OCI-LY1 (cell line): Measurements from ENCODE around the gene ICA1.

ENCODE experiments used
- H2AFZ ChIP-seq: fragments of 200-600 bp; sonication (generic), shearing (Covaris generic); 2 replicates; pipeline ENCODE4 v1.6.0; 2014; ENCODE audit warnings: antibody characterized with exemption, mild to moderate bottlenecking, low read length
- H3F3A ChIP-seq: fragments of 200-600 bp; sonication (generic), shearing (Covaris generic); 2 replicates; pipeline ENCODE4 v1.6.0; 2014; ENCODE audit warnings: mild to moderate bottlenecking, antibody characterized with exemption, low read length, moderate library complexity; ENCODE audit not compliant: insufficient read depth
- H3K27ac ChIP-seq: fragments of 200-600 bp; sonication (generic); 2 replicates; pipeline ENCODE4 v1.5.1; 2014; ENCODE audit warnings: low read length, mixed run types, mild to moderate bottlenecking, low read depth; ENCODE audit not compliant: poor library complexity, severe bottlenecking
- H3K27me3 ChIP-seq: fragments of 200-600 bp; sonication (generic); 2 replicates; pipeline ENCODE4 v1.6.0; 2014; ENCODE audit warnings: antibody characterized with exemption, mild to moderate bottlenecking, low read length, moderate library complexity; ENCODE audit not compliant: insufficient read depth
- H3K36me3 ChIP-seq: fragments of 200-600 bp; sonication (generic); 2 replicates; pipeline ENCODE4 v1.6.1; 2014; ENCODE audit warnings: mild to moderate bottlenecking, antibody characterized with exemption, low read length, moderate library complexity, mixed read lengths; ENCODE audit not compliant: insufficient read depth
- H3K4me1 ChIP-seq: fragments of 200-600 bp; sonication (generic); 2 replicates; pipeline ENCODE4 v1.5.1; 2014; ENCODE audit warnings: mild to moderate bottlenecking, low read length, moderate library complexity; ENCODE audit not compliant: insufficient read depth, severe bottlenecking
- H3K4me2 ChIP-seq: fragments of 200-600 bp; sonication (generic), shearing (Covaris generic); 2 replicates; pipeline ENCODE4 v1.6.1; 2014; ENCODE audit warnings: low read length
- H3K4me3 ChIP-seq: fragments of 200-600 bp; sonication (generic); 2 replicates; pipeline ENCODE4 v1.5.1; 2014; ENCODE audit warnings: low read length, low read depth, mild to moderate bottlenecking, mixed read lengths; ENCODE audit not compliant: poor library complexity, severe bottlenecking
- H3K79me2 ChIP-seq: fragments of 200-600 bp; shearing (Covaris generic); 2 replicates; pipeline ENCODE4 v1.6.1; 2016; ENCODE audit warnings: mixed run types, low read length, mixed read lengths; ENCODE audit not compliant: insufficient read depth
- H3K9ac ChIP-seq: fragments of 200-600 bp; sonication (generic), shearing (Covaris generic); 2 replicates; pipeline ENCODE4 v1.6.1; 2014; ENCODE audit warnings: mild to moderate bottlenecking, low read length, mixed read lengths
- H3K9me2 ChIP-seq: fragments of 200-600 bp; sonication (generic), shearing (Covaris generic); 2 replicates; pipeline ENCODE4 v1.6.1; 2014; ENCODE audit warnings: low read depth, mild to moderate bottlenecking, low read length, mixed read lengths
- H3K9me3 ChIP-seq: fragments of 200-600 bp; shearing (Covaris generic); 2 replicates; pipeline ENCODE4 v1.6.1; 2014; ENCODE audit warnings: low read length, mixed read lengths
- H4K20me1 ChIP-seq: fragments of 200-600 bp; sonication (generic), shearing (Covaris generic); 2 replicates; pipeline ENCODE4 v1.6.0; 2016; ENCODE audit warnings: mild to moderate bottlenecking, low read length; ENCODE audit not compliant: insufficient read depth
- CTCF ChIP-seq: fragments of 200-600 bp; sonication (generic), shearing (Covaris generic); IDR thresholded peaks from 2 replicates; pipeline ENCODE4 v1.5.1; 2017; ENCODE audit warnings: mild to moderate bottlenecking, antibody characterized with exemption, low read length, moderate library complexity, mixed read lengths
- EZH2 ChIP-seq: fragments of 200-600 bp; sonication (generic), shearing (Covaris generic); IDR thresholded peaks from 2 replicates; pipeline ENCODE4 v1.8.0; 2017; ENCODE audit warnings: borderline replicate concordance, mixed run types, mild to moderate bottlenecking, antibody characterized with exemption, low read length, moderate library complexity, mixed read lengths

Gene ICA1

GRCh38 chr7:8251195-8251594 is 10.8 kb downstream of the ICA1 start:
- H3K79me2 ChIP-seq = no peaks in the 10 kb centered on the region
- H2AFZ ChIP-seq = no peak overlapping the region
- no peaks in the 10 kb centered on the region for H3F3A ChIP-seq
- no peaks in the 10 kb centered on the region for H3K4me1 ChIP-seq
- no peak overlapping the region for H3K27ac ChIP-seq
- H3K27me3 ChIP-seq = no peaks in the 10 kb centered on the region
- H3K4me2 ChIP-seq = no peak overlapping the region
- TF ChIP-seq EZH2 (no peak), CTCF (no peak)
- H3K9ac ChIP-seq = no peak overlapping the region
- H3K36me3 ChIP-seq = no peaks in the 10 kb centered on the region
- no peaks in the 10 kb centered on the region for H4K20me1 ChIP-seq
- H3K9me2 ChIP-seq = no peaks in the 10 kb centered on the region
- no peak overlapping the region for H3K4me3 ChIP-seq
- H3K9me3 ChIP-seq = no peaks in the 10 kb centered on the region

GRCh38 chr7:8250547-8250946 is 11.4 kb downstream of the ICA1 start:
- Histone ChIP-seq H3K4me2 (no peak overlapping the region), H3K9me3 (no peaks in the 10 kb centered on the region), H2AFZ (no peak overlapping the region), H3K79me2 (no peaks in the 10 kb centered on the region), H3K4me3 (no peak overlapping the region), H3F3A (no peaks in the 10 kb centered on the region), H3K27me3 (no peaks in the 10 kb centered on the region), H3K9me2 (no peaks in the 10 kb centered on the region), H4K20me1 (no peaks in the 10 kb centered on the region), H3K36me3 (no peaks in the 10 kb centered on the region), H3K9ac (no peak overlapping the region), H3K27ac (no peak overlapping the region), H3K4me1 (no peaks in the 10 kb centered on the region)
- TF ChIP-seq EZH2 (no peak), CTCF (no peak)

GRCh38 chr7:8249121-8249520 is 12.8 kb downstream of the ICA1 start:
- H3K79me2 ChIP-seq = no peaks in the 10 kb centered on the region
- no peak overlapping the region for H2AFZ ChIP-seq
- H4K20me1 ChIP-seq = no peaks in the 10 kb centered on the region
- H3K4me3 ChIP-seq = no peak overlapping the region
- H3F3A ChIP-seq = no peaks in the 10 kb centered on the region
- H3K4me1 ChIP-seq = no peaks in the 10 kb centered on the region
- H3K9ac ChIP-seq = no peak overlapping the region
- H3K9me2 ChIP-seq = no peaks in the 10 kb centered on the region
- TF ChIP-seq CTCF = no peak
- TF ChIP-seq EZH2 = no peak
- no peaks in the 10 kb centered on the region for H3K36me3 ChIP-seq
- H3K4me2 ChIP-seq = no peak overlapping the region
- no peak overlapping the region for H3K27ac ChIP-seq
- no peaks in the 10 kb centered on the region for H3K9me3 ChIP-seq
- no peaks in the 10 kb centered on the region for H3K27me3 ChIP-seq
